ENCODE results near the gene ASCC1.
A peak's percentile ranks its signal among the peaks of the same experiment; 100 is the strongest.

ASCC1 gene

GRCh38 chr10:72089618-72090017, 126.5 kb downstream of the ASCC1 start:
- Mint-ChIP-seq H3K4me1 (peaks cover 60% of the 10 kb centered on the region), H3K27me3 (no peaks in the 10 kb centered on the region), H3K27ac (peak overlapping the region; percentile 97), H3K4me3 (peak overlapping the region; percentile 96), H3K36me3 (ENCODE audit: low read depth) (peaks cover 24% of the 10 kb centered on the region), H3K9me3 (no peaks in the 10 kb centered on the region)
- no peak for DNase-seq
- ATAC-seq = no peak

DNA sequence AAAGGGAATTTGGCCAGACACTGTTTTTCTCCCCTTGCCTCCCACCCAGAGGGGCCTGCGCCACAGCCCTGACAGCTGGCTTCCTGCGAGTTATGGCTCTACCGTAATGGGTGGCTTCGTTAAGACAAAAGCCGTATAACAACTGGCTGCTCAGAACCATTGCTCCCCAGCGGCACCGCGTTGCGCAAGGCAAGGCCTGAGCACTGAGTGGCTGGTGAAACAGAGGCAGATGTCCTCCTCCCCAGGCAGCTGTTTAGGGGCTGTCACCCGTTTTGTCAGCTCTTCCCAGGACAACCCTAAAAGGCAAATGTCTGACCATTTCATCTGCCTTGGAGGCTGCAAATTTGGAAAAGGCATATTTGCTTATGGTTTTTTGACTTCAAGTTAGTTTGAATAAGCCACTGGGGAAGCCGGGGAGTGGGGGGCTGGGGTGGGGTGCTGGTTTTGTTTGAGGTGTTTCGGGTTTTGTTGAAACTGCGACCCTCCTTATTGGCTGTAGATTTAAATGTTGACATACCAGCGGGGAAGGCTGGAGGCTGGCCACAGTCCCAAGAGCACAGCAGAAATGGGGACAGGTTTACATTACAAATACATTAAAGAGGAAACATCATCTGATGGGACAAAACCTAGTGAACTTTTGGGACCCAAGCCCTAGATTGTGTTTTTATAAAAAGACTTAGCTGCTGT, 127.0 kb downstream of the ASCC1 start:
- DNase-seq (peak; percentile 61), ATAC-seq (peak; percentile 21)
- Mint-ChIP-seq H3K9me3 (no peaks in the 10 kb centered on the region), H3K27ac (peak overlapping the region; percentile 97), H3K36me3 (ENCODE audit: low read depth) (peaks cover 24% of the 10 kb centered on the region), H3K4me3 (peak overlapping the region; percentile 96), H3K27me3 (no peaks in the 10 kb centered on the region), H3K4me1 (peaks cover 60% of the 10 kb centered on the region)

DNA sequence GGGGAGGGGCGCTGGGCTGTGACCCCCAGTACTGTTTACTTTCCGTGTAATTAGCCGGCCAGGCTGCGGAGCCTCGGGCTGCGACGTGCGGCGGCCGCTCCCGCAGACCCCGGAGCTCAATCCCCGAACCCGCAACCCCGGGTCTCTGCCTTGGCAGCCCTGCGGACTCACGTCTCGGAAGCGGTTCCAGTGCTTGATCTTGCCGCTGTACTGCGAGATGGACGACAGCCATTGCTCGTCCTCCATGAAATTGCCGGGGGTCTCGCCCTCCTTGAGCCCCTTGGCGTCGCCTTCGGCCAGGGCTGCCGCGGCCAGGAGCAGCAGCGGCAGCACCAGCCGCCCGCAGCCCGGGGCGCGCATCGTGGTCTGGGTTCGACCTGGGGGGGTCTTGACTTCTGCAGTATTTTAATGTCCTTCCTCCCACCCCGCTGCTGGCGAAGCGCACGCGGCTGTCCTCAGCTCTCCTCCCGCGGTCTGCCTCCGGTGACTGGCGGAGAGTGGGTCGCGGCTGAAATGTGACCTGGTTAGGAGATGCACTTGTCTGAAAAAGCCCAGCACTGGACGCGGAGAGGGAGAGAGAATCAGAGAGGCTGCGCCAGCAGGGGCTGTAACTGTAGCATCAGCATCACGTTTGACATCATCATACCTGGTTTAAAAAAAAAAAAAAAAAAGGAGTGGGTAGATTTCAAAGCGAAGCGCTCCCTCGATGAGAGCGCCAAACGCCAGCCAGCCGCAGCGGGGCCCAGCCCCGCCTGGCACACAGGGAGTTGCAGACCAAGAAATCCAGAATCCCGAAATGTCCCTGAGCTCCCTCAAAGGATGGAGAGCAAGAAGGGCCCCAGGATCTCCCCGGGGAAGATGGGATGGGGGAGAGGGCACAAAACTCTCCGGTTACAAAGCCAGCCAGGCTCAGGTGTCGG, 127.8 kb downstream of the ASCC1 start, which contains the start of gene SPOCK2:
Gene SPOCK2 (minus strand): TSS at position 583 of the 920 bp plus-strand sequence. CDS start 223 bp downstream, at position 360.
- no peaks in the 10 kb centered on the region for H3K27me3 Mint-ChIP-seq
- peak within 1 kb of the TSS; percentile 97 for H3K27ac Mint-ChIP-seq
- ATAC-seq = peak; percentile 74
- no peaks in the 10 kb centered on the region for H3K9me3 Mint-ChIP-seq
- H3K4me3 Mint-ChIP-seq = peak within 1 kb of the TSS; percentile 96
- DNase-seq = peak; percentile 67
- peaks cover 62% of the 10 kb centered on the region for H3K4me1 Mint-ChIP-seq
- peaks cover 31% of the 10 kb centered on the region for H3K36me3 Mint-ChIP-seq (ENCODE audit: low read depth)

DNA sequence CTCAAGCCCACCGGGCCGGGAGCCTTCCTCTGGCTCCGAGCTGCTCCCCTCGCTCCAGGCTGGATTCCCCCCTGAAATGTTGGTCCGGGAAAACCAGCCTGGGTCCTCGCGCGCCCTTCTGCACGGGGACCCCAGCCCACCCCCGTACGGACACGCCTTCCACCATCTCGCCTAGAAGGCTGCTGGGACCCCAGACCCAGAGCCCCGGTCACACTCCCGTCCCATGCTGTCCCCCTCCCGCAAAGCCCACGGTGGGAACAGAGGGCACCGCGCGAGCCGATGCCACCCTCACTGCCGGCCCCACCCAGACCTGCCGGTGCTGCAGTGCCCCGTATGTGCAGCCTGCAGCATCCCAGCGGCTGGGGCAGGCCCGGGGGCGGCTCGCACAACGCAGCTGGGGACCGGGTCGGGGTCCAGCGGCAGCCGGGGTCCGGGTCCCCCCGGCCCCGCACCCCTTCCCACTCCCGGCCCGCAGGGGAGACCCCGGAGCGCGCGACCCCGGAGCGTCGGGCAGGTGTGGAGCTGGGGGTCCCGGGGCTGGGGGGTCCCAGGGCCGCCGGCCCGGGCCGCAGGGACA, 128.6 kb downstream of the ASCC1 start:
- peaks cover 34% of the 10 kb centered on the region for H3K36me3 Mint-ChIP-seq (ENCODE audit: low read depth)
- peak; percentile 53 for DNase-seq
- H3K9me3 Mint-ChIP-seq = no peaks in the 10 kb centered on the region
- H3K27me3 Mint-ChIP-seq = no peaks in the 10 kb centered on the region
- H3K4me3 Mint-ChIP-seq = peak overlapping the region; percentile 96
- peak; percentile 26 for ATAC-seq
- peak overlapping the region; percentile 83 for H3K27ac Mint-ChIP-seq
- peaks cover 61% of the 10 kb centered on the region for H3K4me1 Mint-ChIP-seq

GRCh38 chr10:72086466-72087391, 129.3 kb downstream of the ASCC1 start:
- DNase-seq (peak; percentile 70), ATAC-seq (no peak)
- Mint-ChIP-seq H3K36me3 (ENCODE audit: low read depth) (peaks cover 36% of the 10 kb centered on the region), H3K4me1 (peaks cover 67% of the 10 kb centered on the region), H3K4me3 (peak overlapping the region; percentile 90), H3K27ac (peak overlapping the region; percentile 83), H3K27me3 (no peaks in the 10 kb centered on the region), H3K9me3 (no peaks in the 10 kb centered on the region)

- ATAC-seq = no peak
- DNase-seq = no peak
- H3K27me3 Mint-ChIP-seq = no peaks in the 10 kb centered on the region
- peaks cover 36% of the 10 kb centered on the region for H3K36me3 Mint-ChIP-seq (ENCODE audit: low read depth)
- no peaks in the 10 kb centered on the region for H3K9me3 Mint-ChIP-seq
- peak overlapping the region; percentile 83 for H3K27ac Mint-ChIP-seq
- peak overlapping the region; percentile 90 for H3K4me3 Mint-ChIP-seq
- H3K4me1 Mint-ChIP-seq = peaks cover 75% of the 10 kb centered on the region
Measured at GRCh38 chr10:72085864-72086465, 130.1 kb downstream of the ASCC1 start.

GRCh38 chr10:72085166-72085565, 130.9 kb downstream of the ASCC1 start:
- H3K36me3 Mint-ChIP-seq (ENCODE audit: low read depth) = peaks cover 36% of the 10 kb centered on the region

DNA sequence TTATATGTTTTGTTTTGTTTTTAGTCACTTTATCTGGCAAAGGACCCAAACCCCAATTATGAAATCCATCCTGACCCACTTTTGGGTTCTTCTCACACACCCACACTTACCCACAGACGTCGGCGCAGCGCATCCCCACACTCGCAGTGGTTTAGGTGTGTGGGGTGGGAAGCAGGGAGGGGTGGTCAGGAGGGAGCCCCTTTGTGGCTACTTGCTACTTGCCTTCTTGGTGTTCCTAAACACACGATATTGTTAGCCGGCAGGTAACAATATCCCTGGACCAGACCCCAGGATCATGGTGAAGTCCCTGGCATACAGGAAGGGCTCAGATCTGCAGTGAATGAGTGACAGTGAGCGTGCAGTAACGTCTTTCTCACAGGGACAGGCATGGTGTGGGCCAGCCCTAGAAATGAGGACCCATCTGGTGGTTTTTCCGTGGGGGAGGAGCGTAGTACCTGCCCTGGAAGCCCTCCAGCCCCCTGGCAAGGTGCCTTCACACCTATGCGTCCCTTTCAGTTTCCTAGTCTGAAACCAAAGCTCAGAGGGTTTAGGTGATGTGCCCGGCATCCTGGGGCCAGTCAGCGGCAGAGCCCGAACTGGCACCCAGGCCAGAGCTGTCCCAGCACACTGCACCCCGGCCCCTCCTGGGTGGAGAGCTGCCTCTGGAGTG, 132.2 kb downstream of the ASCC1 start:
- Mint-ChIP-seq H3K4me1 (peaks cover 81% of the 10 kb centered on the region), H3K9me3 (no peaks in the 10 kb centered on the region), H3K27ac (peak overlapping the region; percentile 75), H3K36me3 (ENCODE audit: low read depth) (peaks cover 36% of the 10 kb centered on the region), H3K27me3 (no peaks in the 10 kb centered on the region), H3K4me3 (peak overlapping the region; percentile 90)
- peak; percentile 31 for ATAC-seq
- peak; percentile 68 for DNase-seq

More at GRCh38 chr10:72085166-72085565, 130.9 kb downstream of the ASCC1 start:
- DNase-seq = no peak
- H3K27me3 Mint-ChIP-seq = no peaks in the 10 kb centered on the region
- H3K27ac Mint-ChIP-seq = peak overlapping the region; percentile 19
- peak overlapping the region; percentile 90 for H3K4me3 Mint-ChIP-seq
- no peaks in the 10 kb centered on the region for H3K9me3 Mint-ChIP-seq
- no peak for ATAC-seq
- H3K4me1 Mint-ChIP-seq = peaks cover 80% of the 10 kb centered on the region

DNA sequence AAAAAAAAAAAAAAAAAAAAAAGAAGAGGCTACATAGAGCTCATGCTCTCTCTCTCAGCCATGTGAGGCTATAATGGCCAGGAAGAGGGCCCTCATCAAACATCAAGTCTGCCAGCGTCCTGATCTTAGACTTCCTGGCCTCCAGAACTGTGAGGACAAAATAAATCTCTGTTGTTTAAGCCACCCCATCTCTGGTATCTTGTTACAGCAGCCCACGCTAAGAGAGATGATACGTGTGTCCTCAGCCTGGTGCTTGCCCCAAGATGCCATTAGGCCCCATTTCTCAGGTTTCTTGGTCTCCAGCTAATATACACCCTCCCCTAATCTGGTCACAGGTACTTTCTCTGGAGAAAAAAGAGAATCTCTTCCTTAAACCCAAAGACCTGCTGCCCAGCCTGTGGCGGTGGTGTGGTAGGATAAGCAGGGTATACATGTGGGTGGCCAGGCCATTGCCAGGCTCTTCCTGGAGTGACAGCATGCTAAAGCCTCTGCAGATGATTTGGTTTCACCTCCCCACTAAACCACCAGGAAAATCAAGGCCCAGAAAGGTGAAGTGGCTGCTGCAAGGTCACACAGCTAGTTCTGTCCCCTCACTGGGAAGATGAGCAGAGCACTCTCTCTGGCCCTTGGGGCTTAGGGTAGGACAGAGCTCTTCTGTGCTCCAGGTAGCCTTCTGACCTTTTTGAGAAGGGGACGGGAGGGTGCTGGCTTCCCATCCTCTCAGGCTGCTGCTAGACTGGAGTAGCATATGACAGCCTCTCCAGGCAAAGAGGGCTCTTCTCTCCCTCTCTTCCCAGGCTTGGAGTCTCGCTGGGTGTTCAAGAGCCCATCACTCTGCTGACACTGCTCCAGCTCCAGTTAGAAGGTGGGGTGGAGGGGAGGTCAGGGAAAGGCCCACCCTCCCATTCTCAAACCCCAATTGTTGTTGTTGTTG, 133.0 kb downstream of the ASCC1 start:
- Mint-ChIP-seq H3K4me1 (peaks cover 80% of the 10 kb centered on the region), H3K36me3 (ENCODE audit: low read depth) (peaks cover 34% of the 10 kb centered on the region), H3K27ac (peak overlapping the region; percentile 75), H3K27me3 (no peaks in the 10 kb centered on the region), H3K4me3 (peak overlapping the region; percentile 90), H3K9me3 (no peaks in the 10 kb centered on the region)
- no peak for ATAC-seq
- DNase-seq = no peak

GRCh38 chr10:72081772-72082590, 134.1 kb downstream of the ASCC1 start:
- DNase-seq (no peak), ATAC-seq (no peak)
- Mint-ChIP-seq H3K9me3 (no peaks in the 10 kb centered on the region), H3K4me1 (peaks cover 90% of the 10 kb centered on the region), H3K27me3 (no peaks in the 10 kb centered on the region), H3K36me3 (ENCODE audit: low read depth) (peaks cover 34% of the 10 kb centered on the region), H3K4me3 (no peak overlapping the region), H3K27ac (peak overlapping the region; percentile 82)

DNA sequence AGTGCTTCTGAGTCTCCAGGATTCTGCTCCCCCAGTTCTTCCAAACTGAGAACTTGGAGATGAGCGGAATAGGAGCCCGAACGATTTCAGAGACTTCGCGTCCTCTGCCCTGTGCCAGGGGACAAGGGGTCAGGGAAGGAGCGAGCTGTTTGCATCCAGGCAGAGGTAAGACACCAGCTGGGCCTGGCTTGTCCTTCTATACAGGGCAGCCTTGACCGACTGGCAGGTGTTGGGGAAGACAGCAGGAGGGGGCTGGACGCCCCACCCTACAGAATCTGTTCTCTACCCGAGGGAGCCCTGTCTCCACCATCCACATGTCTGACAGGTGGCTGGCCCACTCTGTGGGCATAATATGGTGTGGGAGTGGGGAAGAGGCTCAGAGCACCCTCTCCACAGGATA, 134.9 kb downstream of the ASCC1 start:
- Mint-ChIP-seq H3K27ac (peak overlapping the region; percentile 82), H3K36me3 (ENCODE audit: low read depth) (peaks cover 28% of the 10 kb centered on the region), H3K27me3 (no peaks in the 10 kb centered on the region), H3K4me3 (no peak overlapping the region), H3K4me1 (peaks cover 93% of the 10 kb centered on the region), H3K9me3 (no peaks in the 10 kb centered on the region)
- ATAC-seq (no peak), DNase-seq (no peak)
